K562 (cell line): ENCODE data around the gene MEST.

ENCODE experiments used
- E4F1 ChIP-seq: fragments of 250-450 bp; sonication (Bioruptor Pico); IDR thresholded peaks from 2 replicates; pipeline ENCODE4 v1.5.0; 2021; ENCODE audit warnings: mild to moderate bottlenecking, borderline replicate concordance
- FOSL1 ChIP-seq: fragments of 200-800 bp; sonication (Bioruptor generic); conservative IDR thresholded peaks from 2 replicates; pipeline ENCODE4 v1.6.1; 2016; ENCODE audit warnings: missing genetic modification characterization, missing compliant biosample characterization
- LEF1 ChIP-seq: fragments of 450-650 bp; IDR thresholded peaks from 2 replicates; pipeline ENCODE4 v1.6.1; 2016; ENCODE audit warnings: mild to moderate bottlenecking
- MAFF ChIP-seq: IDR thresholded peaks from 2 replicates; pipeline ENCODE4 v1.6.1; 2012; ENCODE audit warnings: low read length, improper control_type of control experiment
- MAZ ChIP-seq, 2 experiments: fragments of 450-650 bp in 1 of 2; sonication (generic) in 1 of 2; formaldehyde crosslinking; IDR thresholded peaks in 1 of 2; conservative IDR thresholded peaks in 1 of 2; 2 replicates each; pipeline versions ENCODE4 v1.4.0 to v1.5.0; 2020; ENCODE audit warnings: mild to moderate bottlenecking in 1 of 2, missing genetic modification reagents in 1 of 2
- RBBP5 ChIP-seq: fragments of 200-600 bp; sonication (generic); IDR thresholded peaks from 2 replicates; pipeline ENCODE4 v1.6.1; 2012; ENCODE audit warnings: borderline replicate concordance, mild to moderate bottlenecking, low read length, control low read depth, inconsistent platforms; ENCODE audit not compliant: insufficient read depth, poor library complexity, severe bottlenecking

DNA sequence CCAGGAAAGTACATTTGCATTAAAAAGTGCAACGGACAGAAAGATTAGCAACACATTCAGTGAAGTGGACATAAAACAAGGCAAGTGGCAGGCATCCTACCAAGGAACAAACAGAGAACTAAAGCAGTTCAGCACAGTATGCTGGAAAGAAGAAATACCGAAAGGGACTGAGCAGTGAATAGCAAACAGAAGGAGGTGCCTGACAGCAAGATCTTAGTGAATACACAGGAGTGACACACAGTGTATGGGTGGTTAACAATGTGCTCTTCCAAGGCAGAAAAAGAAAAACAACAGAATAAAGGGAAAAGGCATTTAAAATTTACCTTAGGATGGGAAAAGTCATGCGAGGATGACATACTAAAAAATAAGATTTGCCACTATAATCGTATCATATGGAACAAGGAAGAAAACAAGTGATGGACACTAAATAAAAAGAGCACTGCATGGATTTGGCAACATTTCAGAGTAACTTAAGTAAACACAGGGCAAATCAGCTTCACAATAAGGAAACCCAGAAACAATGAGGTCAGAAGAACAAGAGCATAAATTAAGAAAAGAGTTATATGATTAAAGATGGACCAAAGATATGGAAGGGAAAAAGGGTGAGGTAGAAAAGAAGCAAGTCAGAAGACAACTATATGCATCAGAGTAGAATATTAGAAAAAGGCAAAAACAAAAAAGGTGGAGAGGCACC lies 29.5 kb downstream of the MEST start:
- no peak for TF ChIP-seq RBBP5
- no peak for TF ChIP-seq MAFF
- TF ChIP-seq MAZ (CRISPR knock-in tag; conservative IDR thresholded peaks at IDR 0.05 in 1 of 2, IDR thresholded peaks at IDR 0.05 in 1 of 2): no peak
- TF ChIP-seq E4F1 (CRISPR knock-in tag): no peak
- TF ChIP-seq LEF1: no peak
- no peak for TF ChIP-seq FOSL1
